ENCODE data around the gene PLSCR2. TPM values are rescaled to one million over a fixed set of nuclear protein-coding genes. Genes with fewer than 3 reads are reported as not detected.

Gene PLSCR2
- polyA plus RNA-seq, 1 donor (not counting 4 experiments of a cell fraction or from before 2014, with no cell fraction given), result not detected

- Histone ChIP-seq H3K9me3 (ENCODE audit: control insufficient read depth, low read depth, low read length) (no peaks in the 10 kb centered on the region), H3K9me1 (ENCODE audit: control insufficient read depth, extremely low read depth, insufficient read depth, low read length) (no peaks in the 10 kb centered on the region), H2AFZ (ENCODE audit: control insufficient read depth, low read length) (no peak overlapping the region), H3K36me3 (ENCODE audit: control insufficient read depth in 2 of 2, extremely low read depth in 1 of 2, insufficient read depth in 2 of 2, low read length in 2 of 2) (no peaks in the 10 kb centered on the region), H3K79me2 (ENCODE audit: control insufficient read depth, insufficient read depth, low read length) (no peaks in the 10 kb centered on the region), H3K4me1 (ENCODE audit: control insufficient read depth, extremely low read depth, insufficient read depth, low read length) (no peaks in the 10 kb centered on the region), H4K20me1 (ENCODE audit: control insufficient read depth, extremely low read depth, insufficient read depth, low read length) (no peaks in the 10 kb centered on the region), H3K9ac (ENCODE audit: control insufficient read depth, extremely low read depth, insufficient read depth, low read length) (no peak overlapping the region), H3K27ac (ENCODE audit: control insufficient read depth, insufficient read depth, low read length) (no peak overlapping the region), H3K4me2 (ENCODE audit: control insufficient read depth, extremely low read depth, insufficient read depth, low read depth, low read length) (no peak overlapping the region), H3K4me3 (ENCODE audit: control insufficient read depth in 2 of 3, extremely low read depth in 1 of 3, insufficient read depth in 2 of 3, low read depth in 1 of 3, low read length in 3 of 3) (no peak overlapping the region), H3K27me3 (ENCODE audit: control insufficient read depth, extremely low read depth, insufficient read depth, low read length) (no peaks in the 10 kb centered on the region)
- DNase-seq (ENCODE audit: low read depth, low spot score) (no peak), FAIRE-seq (no peak)
- dilution Hi-C loops (cut with MboI; ENCODE audit: extremely low pct_ligation_motif_present, low sequenced_read_pairs), result no loop called here
- TF ChIP-seq EZH2 (IDR thresholded peaks at IDR 0.05; ENCODE audit: low read length), result no peak
- TF ChIP-seq CTCF (optimal IDR thresholded peaks at IDR 0.05 in 1 of 3, IDR thresholded peaks at IDR 0.05 in 1 of 3, conservative IDR thresholded peaks at IDR 0.05 in 1 of 3; ENCODE audit: extremely low read depth in 1 of 3, insufficient read depth in 2 of 3, low read length in 3 of 3), result no peak
Observed at GRCh38 chr3:146470425-146470990, 1.1 kb upstream of the PLSCR2 start.

- no peak for DNase-seq (ENCODE audit: low read depth, low spot score)
- Histone ChIP-seq H3K27me3 (ENCODE audit: control insufficient read depth, extremely low read depth, insufficient read depth, low read length) (no peaks in the 10 kb centered on the region), H3K4me1 (ENCODE audit: control insufficient read depth, extremely low read depth, insufficient read depth, low read length) (peaks cover 6% of the 10 kb centered on the region), H3K79me2 (ENCODE audit: control insufficient read depth, insufficient read depth, low read length) (no peaks in the 10 kb centered on the region), H2AFZ (ENCODE audit: control insufficient read depth, low read length) (no peak overlapping the region), H3K9ac (ENCODE audit: control insufficient read depth, extremely low read depth, insufficient read depth, low read length) (no peak overlapping the region), H4K20me1 (ENCODE audit: control insufficient read depth, extremely low read depth, insufficient read depth, low read length) (no peaks in the 10 kb centered on the region), H3K4me2 (ENCODE audit: control insufficient read depth, extremely low read depth, insufficient read depth, low read depth, low read length) (peak overlapping the region; percentile 85), H3K9me3 (ENCODE audit: control insufficient read depth, low read depth, low read length) (no peaks in the 10 kb centered on the region), H3K9me1 (ENCODE audit: control insufficient read depth, extremely low read depth, insufficient read depth, low read length) (no peaks in the 10 kb centered on the region), H3K4me3 (ENCODE audit: control insufficient read depth in 2 of 3, extremely low read depth in 1 of 3, insufficient read depth in 2 of 3, low read depth in 1 of 3, low read length in 3 of 3) (no peak overlapping the region), H3K27ac (ENCODE audit: control insufficient read depth, insufficient read depth, low read length) (no peak overlapping the region), H3K36me3 (ENCODE audit: control insufficient read depth in 2 of 2, extremely low read depth in 1 of 2, insufficient read depth in 2 of 2, low read length in 2 of 2) (no peaks in the 10 kb centered on the region)
- peak; percentile 60 for FAIRE-seq
- TF ChIP-seq EZH2 (IDR thresholded peaks at IDR 0.05; ENCODE audit: low read length) (no peak), CTCF (optimal IDR thresholded peaks at IDR 0.05 in 1 of 3, IDR thresholded peaks at IDR 0.05 in 1 of 3, conservative IDR thresholded peaks at IDR 0.05 in 1 of 3; ENCODE audit: extremely low read depth in 1 of 3, insufficient read depth in 2 of 3, low read length in 3 of 3) (no peak)
- dilution Hi-C loops (cut with MboI; ENCODE audit: extremely low pct_ligation_motif_present, low sequenced_read_pairs), result no loop called here
Observed at GRCh38 chr3:146468671-146469149, 651 bp downstream of the PLSCR2 start.
